ENCODE results near the gene PIGK.

GRCh38 chr1:77085109-77085508 is 134.1 kb downstream of the PIGK start:
- TF ChIP-seq POLR2A (IDR thresholded peaks at IDR 0.05): no peak
- no peak for TF ChIP-seq CTCF (IDR thresholded peaks at IDR 0.05)

All from heart left ventricle (tissue), 13 donors.